HepG2 (cell line): ENCODE data around the gene DENND4C. TPM values are rescaled to one million over a fixed set of nuclear protein-coding genes. Genes with fewer than 3 reads are reported as not detected.

Source experiments
- AGO2 ChIP-seq: fragments of 200-400 bp; formaldehyde crosslinking; optimal IDR thresholded peaks from 2 replicates; pipeline ENCODE3; 2017; ENCODE audit warnings: mild to moderate bottlenecking, low read depth, low read length, moderate library complexity
- FIP1L1 ChIP-seq: fragments of 200-400 bp; formaldehyde crosslinking; IDR thresholded peaks from 2 replicates; pipeline ENCODE4 v1.6.1; 2018; ENCODE audit warnings: low read depth, mild to moderate bottlenecking, low read length, moderate library complexity, borderline replicate concordance; ENCODE audit not compliant: insufficient read depth
- KMT2A ChIP-seq: sonication (generic); formaldehyde crosslinking; IDR thresholded peaks from 2 replicates; pipeline ENCODE4 v1.4.0; 2020; ENCODE audit warnings: missing genetic modification reagents
- NR0B2 ChIP-seq: sonication (generic); formaldehyde crosslinking; IDR thresholded peaks from 2 replicates; pipeline ENCODE4 v1.4.0; 2020; ENCODE audit warnings: mild to moderate bottlenecking, missing genetic modification reagents
- PAXIP1 ChIP-seq: sonication (generic); formaldehyde crosslinking; conservative IDR thresholded peaks from 2 replicates; pipeline ENCODE4 v1.4.0; 2020; ENCODE audit warnings: mild to moderate bottlenecking, missing genetic modification reagents, moderate library complexity
- PCBP1 ChIP-seq: fragments of 200-400 bp; formaldehyde crosslinking; IDR thresholded peaks from 2 replicates; pipeline ENCODE4 v1.6.1; 2017; ENCODE audit warnings: mild to moderate bottlenecking, low read depth, low read length, borderline replicate concordance
- PHB2 ChIP-seq: fragments of 450-650 bp; IDR thresholded peaks from 2 replicates; pipeline ENCODE4 v1.6.1; 2018; ENCODE audit not compliant: partially characterized antibody
- XBP1 ChIP-seq: sonication (generic); formaldehyde crosslinking; IDR thresholded peaks from 2 replicates; pipeline ENCODE4 v1.5.0; 2020; ENCODE audit warnings: missing genetic modification reagents
- ZNF318 ChIP-seq: sonication (generic); formaldehyde crosslinking; IDR thresholded peaks from 2 replicates; pipeline ENCODE4 v1.4.0; 2020; ENCODE audit warnings: mild to moderate bottlenecking, missing genetic modification reagents
- ZNF34 ChIP-seq: sonication (generic); formaldehyde crosslinking; IDR thresholded peaks from 2 replicates; pipeline ENCODE4 v1.4.0; 2020; ENCODE audit warnings: mild to moderate bottlenecking, missing genetic modification reagents, borderline replicate concordance
- ZNF564 ChIP-seq: sonication (generic); formaldehyde crosslinking; IDR thresholded peaks from 2 replicates; pipeline ENCODE4 v1.8.1; 2023; ENCODE audit warnings: mild to moderate bottlenecking, missing genetic modification reagents
- ZNF652 ChIP-seq: IDR thresholded peaks from 2 replicates; pipeline ENCODE4 v1.6.1; 2016; ENCODE audit warnings: low read depth, borderline replicate concordance
- ZNF777 ChIP-seq: sonication (generic); formaldehyde crosslinking; IDR thresholded peaks from 2 replicates; pipeline ENCODE4 v1.4.0; 2020; ENCODE audit warnings: missing genetic modification reagents
- ZSCAN21 ChIP-seq: sonication (generic); formaldehyde crosslinking; IDR thresholded peaks from 2 replicates; pipeline ENCODE4 v1.8.0; 2022; ENCODE audit warnings: mild to moderate bottlenecking, missing genetic modification reagents, moderate library complexity, borderline replicate concordance
- ZSCAN31 ChIP-seq: sonication (generic); formaldehyde crosslinking; IDR thresholded peaks from 2 replicates; pipeline ENCODE4 v1.5.0; 2020; ENCODE audit warnings: low read depth, mild to moderate bottlenecking, missing genetic modification reagents
- polyA plus RNA-seq, 8 experiments: library from polyadenylated mRNA; depleted of rRNA in 3 of 8; stranded (reverse) in 7 of 8; unstranded in 1 of 8; fragments of >200 nt; fragmentation: Illumina TruSeq in 4 of 8; extraction: Trizol in 4 of 8; gene quantifications; 2 replicates each; pipeline versions ENCODE4 v1.2.1 to v1.2.3, GENCODE V29; 2011 to 2016; ENCODE audit warnings: low read depth in 4 of 8, missing spikeins in 1 of 8, mixed read lengths in 1 of 8; ENCODE audit not compliant: insufficient read depth in 1 of 8
- total RNA-seq, 5 experiments: library from RNA; depleted of rRNA; stranded (reverse); fragments of >200 nt; fragmentation: Illumina TruSeq; extraction: Trizol; gene quantifications; 2 replicates each; pipeline ENCODE4 v1.2.3, GENCODE V29; 2016; ENCODE audit warnings: low read depth in 1 of 5

Gene DENND4C
- total and polyA plus RNA-seq, 2 of the 13 experiments (the other 11 are each of a cell fraction or from before 2014, with no cell fraction given), result 19.1 to 27.2 TPM

- TF ChIP-seq AGO2 (peak; percentile 72), FIP1L1 (no peak), PCBP1 (no peak), PHB2 (no peak), KMT2A (CRISPR knock-in tag) (peak; percentile 91), XBP1 (CRISPR knock-in tag) (no peak), ZNF652 (CRISPR knock-in tag) (no peak), ZNF34 (CRISPR knock-in tag) (no peak), ZNF318 (CRISPR knock-in tag) (no peak), PAXIP1 (CRISPR knock-in tag) (peak; percentile 5; the same call in 1 of the 2 replicates), ZNF564 (CRISPR knock-in tag) (peak; percentile 78), ZSCAN31 (CRISPR knock-in tag) (peak; percentile 55; the same call in 1 of the 2 replicates), ZSCAN21 (CRISPR knock-in tag) (peak; percentile 77), ZNF777 (CRISPR knock-in tag) (peak; percentile 97), NR0B2 (peak; percentile 78)
These were observed at the start of gene DENND4C (continued) for GRCh38 chr9:19230355-19231125.
